Measurements from ENCODE around the gene CTCFL. TPM values are rescaled to one million over a fixed set of nuclear protein-coding genes. Genes with fewer than 3 reads are reported as not detected.
"Not testable (repeated sequence)": the region's sequence is repeated elsewhere in the genome, so short reads cannot be mapped to it uniquely, and the experiment has no call there.

The CTCFL gene
- total RNA-seq, 2 donors from 2014 or later, result not detected

- Histone ChIP-seq H3K4me3 (no peak overlapping the region), H3K9me3 (no peaks in the 10 kb centered on the region), H3K27me3 (no peaks in the 10 kb centered on the region), H3K4me1 (no peaks in the 10 kb centered on the region), H3K36me3 (replicated peaks in 1 of 2; ENCODE audit: insufficient read depth in 1 of 2, low read depth in 2 of 2) (no peaks in the 10 kb centered on the region), H3K27ac (no peak overlapping the region)
- DNase-seq (no peak), ATAC-seq (no peak)
- TF ChIP-seq, protein P1, sequence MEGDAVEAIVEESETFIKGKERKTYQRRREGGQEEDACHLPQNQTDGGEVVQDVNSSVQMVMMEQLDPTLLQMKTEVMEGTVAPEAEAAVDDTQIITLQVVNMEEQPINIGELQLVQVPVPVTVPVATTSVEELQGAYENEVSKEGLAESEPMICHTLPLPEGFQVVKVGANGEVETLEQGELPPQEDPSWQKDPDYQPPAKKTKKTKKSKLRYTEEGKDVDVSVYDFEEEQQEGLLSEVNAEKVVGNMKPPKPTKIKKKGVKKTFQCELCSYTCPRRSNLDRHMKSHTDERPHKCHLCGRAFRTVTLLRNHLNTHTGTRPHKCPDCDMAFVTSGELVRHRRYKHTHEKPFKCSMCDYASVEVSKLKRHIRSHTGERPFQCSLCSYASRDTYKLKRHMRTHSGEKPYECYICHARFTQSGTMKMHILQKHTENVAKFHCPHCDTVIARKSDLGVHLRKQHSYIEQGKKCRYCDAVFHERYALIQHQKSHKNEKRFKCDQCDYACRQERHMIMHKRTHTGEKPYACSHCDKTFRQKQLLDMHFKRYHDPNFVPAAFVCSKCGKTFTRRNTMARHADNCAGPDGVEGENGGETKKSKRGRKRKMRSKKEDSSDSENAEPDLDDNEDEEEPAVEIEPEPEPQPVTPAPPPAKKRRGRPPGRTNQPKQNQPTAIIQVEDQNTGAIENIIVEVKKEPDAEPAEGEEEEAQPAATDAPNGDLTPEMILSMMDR (IDR thresholded peaks at IDR 0.05), result no peak
- no peak for TF ChIP-seq POLR2A (IDR thresholded peaks at IDR 0.05)
- intact Hi-C loops (cut with DNase I), result loop anchor here (5.0 kb wide), 1 partner anchor 109 kb away; no protein-coding TSS in a partner anchor
- 32 to 45% methylated on average over 6 of the region's 6 CpGs for WGBS, 2 donors
Measured at GRCh38 chr20:57491373-57491772, 33.6 kb downstream of the CTCFL start.

DNA sequence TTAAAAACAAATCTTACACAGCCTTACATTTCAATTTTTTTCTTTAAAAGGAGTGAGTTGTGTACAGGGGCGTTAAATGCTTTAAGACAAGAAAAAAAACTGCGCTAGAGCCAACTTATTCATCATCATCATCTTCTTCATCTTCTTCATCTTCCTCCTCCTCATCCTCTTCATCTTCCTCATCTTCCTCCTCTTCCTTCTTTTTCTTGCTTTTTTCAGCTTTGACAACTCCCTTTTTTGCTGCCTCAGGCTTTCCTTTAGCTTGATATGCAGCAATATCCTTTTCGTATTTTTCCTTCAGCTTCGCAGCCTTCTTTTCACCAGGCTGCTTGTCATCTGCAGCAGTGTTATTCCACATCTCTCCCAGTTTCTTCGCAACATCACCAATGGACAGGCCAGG lies 36.7 kb downstream of the CTCFL start:
- ATAC-seq; intact Hi-C loops (cut with DNase I); H3K36me3 ChIP-seq (replicated peaks in 1 of 2; ENCODE audit: insufficient read depth in 1 of 2, low read depth in 2 of 2); H3K4me3 ChIP-seq; DNase-seq; H3K27ac ChIP-seq; H3K4me1 ChIP-seq; H3K9me3 ChIP-seq; H3K27me3 ChIP-seq: not testable (repeated sequence)
- 84 to 89% methylated on average over 5 of the region's 5 CpGs for WGBS, 2 donors

DNA sequence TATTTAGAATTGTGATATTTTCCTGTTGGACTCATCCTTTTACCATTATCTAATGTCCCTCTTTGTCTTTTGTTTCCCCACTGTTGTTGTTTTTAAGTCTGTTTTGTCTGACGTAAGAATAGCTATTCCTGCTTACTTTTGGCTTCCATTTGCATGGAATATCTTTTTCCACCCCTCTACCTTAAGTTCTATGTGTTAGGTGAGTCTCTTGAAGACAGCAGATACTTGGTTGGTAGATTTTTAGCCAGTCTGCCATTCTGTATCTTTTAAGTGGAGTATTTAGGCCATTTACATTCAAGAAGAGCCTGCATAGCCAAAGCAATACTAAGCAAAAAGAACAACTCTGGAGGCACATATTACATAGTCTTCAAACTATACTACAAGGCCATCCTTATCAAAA lies 39.2 kb downstream of the CTCFL start:
- ATAC-seq (no peak), DNase-seq (no peak)
- no peak overlapping the region for H3K27ac ChIP-seq
- H3K4me1 ChIP-seq, result no peaks in the 10 kb centered on the region
- no peaks in the 10 kb centered on the region for H3K9me3 ChIP-seq
- TF ChIP-seq, protein P1 (IDR thresholded peaks at IDR 0.05), result no peak
- TF ChIP-seq POLR2A (IDR thresholded peaks at IDR 0.05), result no peak
- no peaks in the 10 kb centered on the region for H3K27me3 ChIP-seq
- intact Hi-C loops (cut with DNase I), result no loop called here
- WGBS, 2 donors, result 76 to 96% methylated on average over 1 of the region's 1 CpG
- no peak overlapping the region for H3K4me3 ChIP-seq
- H3K36me3 ChIP-seq (replicated peaks in 1 of 2; ENCODE audit: insufficient read depth in 1 of 2, low read depth in 2 of 2), result no peaks in the 10 kb centered on the region

DNA sequence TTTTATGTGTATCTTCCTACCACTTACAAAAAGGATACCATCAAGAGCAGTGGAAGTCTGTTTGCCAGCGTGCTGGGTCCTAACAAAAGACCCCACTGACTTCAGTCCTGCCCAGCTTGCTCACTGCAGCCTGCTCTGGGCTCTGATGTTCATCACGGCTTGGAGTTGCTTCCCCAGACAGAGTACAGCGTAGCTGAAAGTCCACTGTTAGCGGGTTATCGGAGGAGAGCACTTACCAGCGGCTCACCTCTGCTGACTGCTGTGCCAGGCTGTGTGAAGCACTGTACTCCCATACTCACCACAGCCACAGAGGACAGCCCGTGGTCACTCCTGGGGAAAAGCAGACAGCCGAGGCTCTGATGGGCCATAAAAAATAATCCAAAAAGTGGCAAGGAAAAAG lies 40.2 kb downstream of the CTCFL start:
- no peaks in the 10 kb centered on the region for H3K9me3 ChIP-seq
- no peak overlapping the region for H3K4me3 ChIP-seq
- H3K4me1 ChIP-seq, result no peaks in the 10 kb centered on the region
- DNase-seq (no peak), ATAC-seq (no peak)
- intact Hi-C loops (cut with DNase I), result no loop called here
- no peaks in the 10 kb centered on the region for H3K36me3 ChIP-seq (replicated peaks in 1 of 2; ENCODE audit: insufficient read depth in 1 of 2, low read depth in 2 of 2)
- H3K27ac ChIP-seq, result no peak overlapping the region
- TF ChIP-seq POLR2A (IDR thresholded peaks at IDR 0.05), result no peak
- TF ChIP-seq, protein P1 (IDR thresholded peaks at IDR 0.05), result no peak
- H3K27me3 ChIP-seq, result no peaks in the 10 kb centered on the region
- WGBS, 2 donors, result 76 to 81% methylated on average over 8 of the region's 8 CpGs

DNA sequence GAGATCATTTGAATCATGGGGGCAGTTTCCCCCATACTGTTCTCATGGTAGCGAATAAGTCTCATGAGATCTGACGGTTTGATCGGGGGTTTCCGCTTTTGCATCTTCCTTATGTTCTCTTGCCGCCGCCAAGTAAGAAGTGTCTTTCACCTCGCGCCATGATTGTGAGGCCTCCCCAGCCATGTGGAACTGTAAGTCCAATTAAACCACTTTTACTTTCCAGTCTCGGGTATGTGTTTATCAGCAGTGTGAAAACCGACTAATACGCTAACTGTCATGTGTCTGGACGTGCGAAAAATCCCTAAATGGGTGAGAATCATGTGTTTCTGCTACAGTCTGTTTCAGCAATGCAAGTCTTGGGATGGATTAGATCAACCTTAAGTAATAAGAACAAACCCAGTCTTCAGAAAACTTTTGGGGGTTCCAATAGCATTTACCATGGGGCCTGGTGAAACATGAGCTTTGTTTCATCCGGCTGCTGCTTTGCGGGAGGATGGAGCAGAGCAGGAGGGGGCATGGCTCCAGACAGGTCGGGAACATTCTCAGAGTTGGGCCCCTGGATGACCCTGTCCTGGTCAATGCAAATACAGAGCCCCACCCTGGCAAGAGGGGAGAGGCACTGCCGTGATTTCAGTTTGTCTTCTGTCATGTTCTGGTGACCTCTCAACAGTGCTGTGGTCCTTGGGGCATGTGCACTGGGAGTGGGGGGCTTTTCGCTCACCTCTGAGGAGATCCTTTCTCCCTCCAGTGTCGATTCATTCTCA lies 41.5 kb downstream of the CTCFL start:
- no peak for DNase-seq
- ATAC-seq, result no peak
- 85 to 87% methylated on average over 19 of the region's 19 CpGs for WGBS, 2 donors
- Histone ChIP-seq H3K27me3 (no peaks in the 10 kb centered on the region), H3K4me3 (no peak overlapping the region), H3K4me1 (no peaks in the 10 kb centered on the region), H3K9me3 (no peaks in the 10 kb centered on the region), H3K27ac (no peak overlapping the region), H3K36me3 (replicated peaks in 1 of 2; ENCODE audit: insufficient read depth in 1 of 2, low read depth in 2 of 2) (no peaks in the 10 kb centered on the region)
- TF ChIP-seq, protein P1 (IDR thresholded peaks at IDR 0.05), result no peak
- no peak for TF ChIP-seq POLR2A (IDR thresholded peaks at IDR 0.05)
- intact Hi-C loops (cut with DNase I), result no loop called here
